Osteoblast (primary cell): ENCODE data around the gene ATG4B. TPM values are rescaled to one million over a fixed set of nuclear protein-coding genes. Genes with fewer than 3 reads are reported as not detected.

ENCODE experiments used
- DNase-seq: peaks from one replicate; pipeline ENCODE4 v3.0.0; 2011; ENCODE audit warnings: low spot score, mixed read lengths; ENCODE audit not compliant: insufficient read length; ENCODE audit errors: missing footprints
- H2AFZ ChIP-seq: 2 replicates; pipeline ENCODE4 v1.6.0; 2011; ENCODE audit warnings: mild to moderate bottlenecking, low read length
- H3K27ac ChIP-seq: 2 replicates; pipeline ENCODE4 v1.5.1; 2011; ENCODE audit warnings: mild to moderate bottlenecking, low read depth, low read length, moderate library complexity
- H3K27me3 ChIP-seq: 2 replicates; pipeline ENCODE4 v1.6.0; 2012; ENCODE audit warnings: mild to moderate bottlenecking, control low read depth, inconsistent platforms, low read length, moderate library complexity; ENCODE audit not compliant: insufficient read depth
- H3K36me3 ChIP-seq: 2 replicates; pipeline ENCODE4 v1.5.1; 2011; ENCODE audit warnings: mild to moderate bottlenecking, low read length, control low read depth, moderate library complexity; ENCODE audit not compliant: insufficient read depth
- H3K4me1 ChIP-seq: 2 replicates; pipeline ENCODE4 v1.5.1; 2011; ENCODE audit warnings: mild to moderate bottlenecking, low read length, control low read depth, moderate library complexity; ENCODE audit not compliant: insufficient read depth
- H3K4me2 ChIP-seq: 2 replicates; pipeline ENCODE4 v1.6.0; 2011; ENCODE audit warnings: mild to moderate bottlenecking, low read length; ENCODE audit not compliant: insufficient read depth
- H3K4me3 ChIP-seq: fragments of 200-600 bp; sonication (generic); 3 replicates; pipeline ENCODE4 v1.5.1; 2012; ENCODE audit warnings: mild to moderate bottlenecking, low read length, inconsistent platforms; ENCODE audit not compliant: insufficient read depth
- H3K79me2 ChIP-seq: 2 replicates; pipeline ENCODE4 v1.6.0; 2012; ENCODE audit warnings: mild to moderate bottlenecking, low read length, control low read depth, inconsistent platforms; ENCODE audit not compliant: insufficient read depth
- H3K9me3 ChIP-seq: 2 replicates; pipeline ENCODE4 v1.5.1; 2011; ENCODE audit warnings: low read depth, low read length, control low read depth
- H4K20me1 ChIP-seq: 2 replicates; pipeline ENCODE4 v1.6.0; 2012; ENCODE audit warnings: mild to moderate bottlenecking, low read length, control low read depth; ENCODE audit not compliant: insufficient read depth
- CTCF ChIP-seq: IDR thresholded peaks from 2 replicates; pipeline ENCODE4 v1.5.1; 2011; ENCODE audit warnings: mild to moderate bottlenecking, low read depth, low read length, moderate library complexity; ENCODE audit errors: extremely low read depth
- total RNA-seq: library from RNA; depleted of rRNA; stranded (reverse); fragments of >200 nt; gene quantifications from 2 replicates; pipeline ENCODE4 v1.2.3, GENCODE V29; 2012

ATG4B gene
- total RNA-seq, 1 donor: 42.7 TPM

GRCh38 chr2:241613017-241613780 lies 24.3 kb upstream of the ATG4B start:
- Histone ChIP-seq H3K4me3 (no peak overlapping the region), H3K27me3 (no peaks in the 10 kb centered on the region), H3K9me3 (no peaks in the 10 kb centered on the region), H2AFZ (no peak overlapping the region), H4K20me1 (peaks cover 24% of the 10 kb centered on the region), H3K79me2 (peaks cover 76% of the 10 kb centered on the region), H3K27ac (no peak overlapping the region), H3K4me1 (peaks cover 4% of the 10 kb centered on the region), H3K36me3 (peaks cover 9% of the 10 kb centered on the region), H3K4me2 (no peak overlapping the region)
- TF ChIP-seq CTCF: no peak
- DNase-seq: peak; percentile 14

- Histone ChIP-seq H3K27ac (no peak overlapping the region), H3K9me3 (no peaks in the 10 kb centered on the region), H3K27me3 (no peaks in the 10 kb centered on the region), H2AFZ (no peak overlapping the region), H3K36me3 (peaks cover 9% of the 10 kb centered on the region), H4K20me1 (peaks cover 29% of the 10 kb centered on the region), H3K79me2 (peaks cover 74% of the 10 kb centered on the region), H3K4me3 (no peak overlapping the region), H3K4me2 (no peak overlapping the region), H3K4me1 (peaks cover 4% of the 10 kb centered on the region)
- no peak for DNase-seq
- TF ChIP-seq CTCF: no peak
Measured at GRCh38 chr2:241615041-241615440, 22.5 kb upstream of the ATG4B start.

- peaks cover 29% of the 10 kb centered on the region for H4K20me1 ChIP-seq
- H3K27ac ChIP-seq: no peak overlapping the region
- no peaks in the 10 kb centered on the region for H3K9me3 ChIP-seq
- TF ChIP-seq CTCF: no peak
- no peak overlapping the region for H2AFZ ChIP-seq
- H3K27me3 ChIP-seq: no peaks in the 10 kb centered on the region
- peaks cover 4% of the 10 kb centered on the region for H3K4me1 ChIP-seq
- peaks cover 9% of the 10 kb centered on the region for H3K36me3 ChIP-seq
- DNase-seq: no peak
- H3K4me2 ChIP-seq: no peak overlapping the region
- peaks cover 72% of the 10 kb centered on the region for H3K79me2 ChIP-seq
- no peak overlapping the region for H3K4me3 ChIP-seq
Measured at GRCh38 chr2:241615522-241616052, 21.9 kb upstream of the ATG4B start.
